ENCODE results near the gene MICAL2.

DNA sequence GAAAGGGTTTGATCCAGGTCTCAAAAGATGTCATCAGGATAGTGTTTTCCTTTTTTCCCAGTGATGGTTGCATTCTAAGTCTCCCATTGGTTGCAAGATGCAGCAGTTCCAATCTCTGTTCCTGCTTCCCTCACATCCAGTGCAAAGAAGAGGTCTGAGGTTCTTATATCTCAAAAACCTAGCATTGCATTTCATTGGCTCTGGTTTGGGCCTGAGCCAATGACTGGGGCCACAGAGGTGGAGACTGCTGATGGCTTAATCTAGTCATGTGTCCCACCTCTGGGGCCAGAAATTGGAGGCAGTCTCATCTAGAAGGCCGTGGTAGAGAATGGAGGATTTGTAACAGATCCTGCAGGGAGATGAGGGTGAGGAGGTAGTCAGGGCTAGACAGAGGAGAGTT, 13.2 kb upstream of the MICAL2 start:
- TF ChIP-seq, protein P1, sequence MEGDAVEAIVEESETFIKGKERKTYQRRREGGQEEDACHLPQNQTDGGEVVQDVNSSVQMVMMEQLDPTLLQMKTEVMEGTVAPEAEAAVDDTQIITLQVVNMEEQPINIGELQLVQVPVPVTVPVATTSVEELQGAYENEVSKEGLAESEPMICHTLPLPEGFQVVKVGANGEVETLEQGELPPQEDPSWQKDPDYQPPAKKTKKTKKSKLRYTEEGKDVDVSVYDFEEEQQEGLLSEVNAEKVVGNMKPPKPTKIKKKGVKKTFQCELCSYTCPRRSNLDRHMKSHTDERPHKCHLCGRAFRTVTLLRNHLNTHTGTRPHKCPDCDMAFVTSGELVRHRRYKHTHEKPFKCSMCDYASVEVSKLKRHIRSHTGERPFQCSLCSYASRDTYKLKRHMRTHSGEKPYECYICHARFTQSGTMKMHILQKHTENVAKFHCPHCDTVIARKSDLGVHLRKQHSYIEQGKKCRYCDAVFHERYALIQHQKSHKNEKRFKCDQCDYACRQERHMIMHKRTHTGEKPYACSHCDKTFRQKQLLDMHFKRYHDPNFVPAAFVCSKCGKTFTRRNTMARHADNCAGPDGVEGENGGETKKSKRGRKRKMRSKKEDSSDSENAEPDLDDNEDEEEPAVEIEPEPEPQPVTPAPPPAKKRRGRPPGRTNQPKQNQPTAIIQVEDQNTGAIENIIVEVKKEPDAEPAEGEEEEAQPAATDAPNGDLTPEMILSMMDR (IDR thresholded peaks at IDR 0.05): no peak
- TF ChIP-seq EZH2 (IDR thresholded peaks at IDR 0.05; ENCODE audit: borderline replicate concordance, insufficient read depth, low read depth, low read length, poor library complexity, severe bottlenecking): no peak

Measured in B cell (primary cell).